GM12878 (cell line): ENCODE results near the gene INPP4B. TPM values are rescaled to one million over a fixed set of nuclear protein-coding genes. Genes with fewer than 3 reads are reported as not detected.

Source experiments
- ATAC-seq: fragments of 200-7000 bp; cut with Tn5 transposase; 3 replicates; pipeline ENCODE4 v1.9.1; 2020; ENCODE audit warnings: mild to moderate bottlenecking, moderate library complexity
- BruUV-seq: library from RNA; stranded (reverse); fragments of 400-500 nt; replicated peaks from 2 replicates; lab custom pipeline; 2021; lab: Mats Ljungman, UMichigan
- CTCF ChIA-PET: fragments of 300-600 bp; sonication (Branson Sonifier 250); formaldehyde crosslinking; extraction: SDS; loops from one replicate; lab custom pipeline; 2021; ENCODE audit warnings: inconsistent platforms; lab: Yijun Ruan, JAX
- POLR2A ChIA-PET: fragments of 350-600 bp; formaldehyde crosslinking; extraction: SDS; loops from one replicate; lab custom pipeline; 2021; ENCODE audit warnings: inconsistent platforms; lab: Charles Lee
- RAD21 ChIA-PET: fragments of 300-600 bp; sonication (Branson Sonifier 250); formaldehyde crosslinking; loops from one replicate; lab custom pipeline; 2023; ENCODE audit warnings: antibody characterized with exemption; ENCODE audit not compliant: unreplicated experiment; lab: Charles Lee
- SMC1A ChIA-PET: fragments of 300-600 bp; sonication (Branson Sonifier 250); formaldehyde crosslinking; loops from one replicate; lab custom pipeline; 2023; ENCODE audit not compliant: unreplicated experiment, uncharacterized antibody; lab: Charles Lee
- DNase-seq: peaks from one replicate; pipeline ENCODE4 v3.0.0-alpha.2; 2011; ENCODE audit warnings: low read depth, low spot score
- FAIRE-seq: peaks from 3 replicates; lab custom pipeline; 2011; peaks lifted over from hg19 to GRCh38; lab: Jason Lieb, UNC
- H2AFZ ChIP-seq: 2 replicates; pipeline ENCODE4 v1.6.0; 2011; ENCODE audit warnings: low read depth, low read length, control low read depth; ENCODE audit not compliant: control insufficient read depth
- H3K27ac ChIP-seq: 2 replicates; pipeline ENCODE4 v1.5.1; 2011; ENCODE audit warnings: control low read depth; ENCODE audit not compliant: control insufficient read depth, insufficient read depth
- H3K27me3 ChIP-seq, 2 experiments: replicated peaks in 1 of 2; 2 replicates each; pipeline versions ENCODE4 v1.6.0 to v1.6.1; 2011; ENCODE audit warnings: low read length in 1 of 2; ENCODE audit not compliant: control insufficient read depth in 2 of 2, insufficient read depth in 2 of 2
- H3K36me3 ChIP-seq, 2 experiments: 2 replicates each; pipeline ENCODE4 v1.5.1; 2011; ENCODE audit warnings: low read length in 1 of 2; ENCODE audit not compliant: control insufficient read depth in 2 of 2, insufficient read depth in 2 of 2
- H3K4me1 ChIP-seq: 2 replicates; pipeline ENCODE4 v1.6.1; 2011; ENCODE audit warnings: mild to moderate bottlenecking, low read length, moderate library complexity, mixed read lengths; ENCODE audit not compliant: control insufficient read depth, insufficient read depth
- H3K4me2 ChIP-seq: 2 replicates; pipeline ENCODE4 v1.6.0; 2011; ENCODE audit warnings: control low read depth; ENCODE audit not compliant: control insufficient read depth, insufficient read depth
- H3K4me3 ChIP-seq: fragments of 200-600 bp; sonication (generic); 2 replicates; pipeline ENCODE4 v1.5.1; 2016
- H3K79me2 ChIP-seq: 2 replicates; pipeline ENCODE4 v1.6.0; 2011; ENCODE audit warnings: low read length; ENCODE audit not compliant: control insufficient read depth, insufficient read depth
- H3K9ac ChIP-seq: 2 replicates; pipeline ENCODE4 v1.8.0; 2011; ENCODE audit warnings: low read length, control low read depth, mixed read lengths; ENCODE audit not compliant: control insufficient read depth, insufficient read depth
- H3K9me3 ChIP-seq: replicated peaks from 3 replicates; pipeline ENCODE4 v1.5.1; 2011; ENCODE audit warnings: mild to moderate bottlenecking, low read length; ENCODE audit not compliant: control insufficient read depth, insufficient read depth
- H4K20me1 ChIP-seq: 2 replicates; pipeline ENCODE4 v1.6.0; 2011; ENCODE audit not compliant: control insufficient read depth, insufficient read depth
- BRCA1 ChIP-seq: IDR thresholded peaks from 2 replicates; pipeline ENCODE4 v1.6.1; 2011; ENCODE audit warnings: low read depth, low read length, improper control_type of control experiment
- FOXK2 ChIP-seq: fragments of 450-650 bp; IDR thresholded peaks from 2 replicates; pipeline ENCODE4 v1.6.1; 2017; ENCODE audit warnings: mild to moderate bottlenecking, moderate library complexity
- IKZF1 ChIP-seq: fragments of 450-650 bp; conservative IDR thresholded peaks from 2 replicates; pipeline ENCODE4 v1.6.1; 2017; ENCODE audit warnings: antibody characterized with exemption, mild to moderate bottlenecking
- IKZF2 ChIP-seq, 2 experiments: fragments of 450-650 bp; IDR thresholded peaks; 2 replicates each; pipeline ENCODE4 v1.6.1; 2017; ENCODE audit warnings: mild to moderate bottlenecking in 2 of 2, moderate library complexity in 2 of 2
- LARP7 ChIP-seq: fragments of 450-650 bp; IDR thresholded peaks from 2 replicates; pipeline ENCODE4 v1.6.1; 2017; ENCODE audit warnings: mild to moderate bottlenecking
- MTA2 ChIP-seq: fragments of 450-650 bp; IDR thresholded peaks from 2 replicates; pipeline ENCODE4 v1.6.1; 2016; ENCODE audit warnings: low read depth, mild to moderate bottlenecking, moderate library complexity
- MYB ChIP-seq: fragments of 150-350 bp; IDR thresholded peaks from 2 replicates; pipeline ENCODE4 v1.6.1; 2014; ENCODE audit warnings: mild to moderate bottlenecking, low read depth, low read length, borderline replicate concordance
- POLR2AphosphoS2 ChIP-seq: IDR thresholded peaks from 2 replicates; pipeline ENCODE4 v1.6.1; 2011; ENCODE audit warnings: low read depth, mild to moderate bottlenecking, low read length, improper control_type of control experiment, moderate library complexity
- SIX5 ChIP-seq: IDR thresholded peaks from 2 replicates; pipeline ENCODE4 v1.6.1; 2011; ENCODE audit warnings: mild to moderate bottlenecking, low read depth, low read length, moderate library complexity; ENCODE audit not compliant: severe bottlenecking
- SMC3 ChIP-seq: IDR thresholded peaks from 2 replicates; pipeline ENCODE4 v1.6.1; 2011; ENCODE audit warnings: low read length, improper control_type of control experiment, borderline replicate concordance
- SPI1 ChIP-seq: IDR thresholded peaks from 2 replicates; pipeline ENCODE4 v1.6.1; 2011; ENCODE audit warnings: low read depth, mild to moderate bottlenecking, low read length, moderate library complexity, borderline replicate concordance; ENCODE audit not compliant: insufficient read depth
- USF1 ChIP-seq: IDR thresholded peaks from 2 replicates; pipeline ENCODE4 v1.6.1; 2011; ENCODE audit warnings: borderline replicate concordance, low read depth, mild to moderate bottlenecking, moderate library complexity, mixed read lengths, low read length; ENCODE audit not compliant: insufficient read depth; ENCODE audit errors: extremely low read length
- in situ Hi-C: fragments of 300-500 bp; cut with MboI; formaldehyde crosslinking; loops from 9 replicates; pipeline ENCODE4 v1.14.3; 2018; ENCODE audit warnings: mixed read lengths
- intact Hi-C: fragments of 100-400 bp; cut with micrococcal nuclease; formaldehyde crosslinking; loops from one replicate; pipeline ENCODE4 v1.14.2; 2022; ENCODE audit not compliant: unreplicated experiment
- polyA plus RNA-seq, 11 experiments: library from polyadenylated mRNA; depleted of rRNA in 4 of 11; unstranded in 6 of 11; stranded (reverse) in 5 of 11; fragments of >200 nt; fragmentation: Nextera tagmentation in 4 of 11; fragmentation: Illumina TruSeq in 1 of 11; extraction: Ambion mirVana in 4 of 11; extraction: Trizol in 1 of 11; gene quantifications; 1 replicate in 1 of 11; 2 replicates in 10 of 11; pipeline versions ENCODE4 v1.2.1 to v1.2.3, GENCODE V29; 2011 to 2016; ENCODE audit warnings: inconsistent platforms in 2 of 11, missing spikeins in 2 of 11, low read depth in 1 of 11
- total RNA-seq, 4 experiments: library from RNA; depleted of rRNA in 3 of 4; stranded (reverse); fragments of >200 nt in 3 of 4; fragmentation: Illumina TruSeq in 1 of 4; extraction: Trizol in 1 of 4; gene quantifications; 2 replicates each; pipeline versions ENCODE4 v1.2.1 to v1.2.3, GENCODE V29; 2013 to 2021
- TF ChIP-seq, protein P1 (sequence below): IDR thresholded peaks from 2 replicates; pipeline ENCODE4 v1.6.1; 2012; ENCODE audit warnings: mild to moderate bottlenecking, low read depth, low read length
- TF ChIP-seq, protein P2 (sequence below): fragments of 450-650 bp; IDR thresholded peaks from 2 replicates; pipeline ENCODE4 v1.6.1; 2017; ENCODE audit warnings: low read depth, mild to moderate bottlenecking, moderate library complexity

The INPP4B gene
- total and polyA plus RNA-seq, 10 of the 15 experiments (the other 5 are each of a cell fraction or from before 2014, with no cell fraction given) = 0.53 to 11.2 (median 0.95) TPM

DNA sequence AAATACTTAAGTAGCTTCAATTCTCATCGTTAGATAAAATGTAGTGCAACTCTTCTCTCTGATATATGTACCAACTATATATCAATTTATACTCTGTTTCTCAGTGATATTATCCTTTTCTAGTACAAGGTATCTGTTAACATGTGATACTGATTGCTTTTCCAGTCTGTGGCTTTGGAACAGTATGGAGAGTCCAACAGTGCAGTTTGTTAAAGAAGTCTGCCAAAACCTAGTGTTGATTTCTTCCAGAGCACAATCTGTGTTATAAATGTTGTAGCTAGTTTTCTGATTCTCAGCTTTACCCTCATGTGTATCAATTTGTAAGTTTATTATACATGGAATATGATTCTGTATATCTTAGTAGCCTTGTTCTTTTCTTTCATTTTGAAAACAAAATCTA is 744.7 kb downstream of the INPP4B start (continued):
- TF ChIP-seq, protein P1, sequence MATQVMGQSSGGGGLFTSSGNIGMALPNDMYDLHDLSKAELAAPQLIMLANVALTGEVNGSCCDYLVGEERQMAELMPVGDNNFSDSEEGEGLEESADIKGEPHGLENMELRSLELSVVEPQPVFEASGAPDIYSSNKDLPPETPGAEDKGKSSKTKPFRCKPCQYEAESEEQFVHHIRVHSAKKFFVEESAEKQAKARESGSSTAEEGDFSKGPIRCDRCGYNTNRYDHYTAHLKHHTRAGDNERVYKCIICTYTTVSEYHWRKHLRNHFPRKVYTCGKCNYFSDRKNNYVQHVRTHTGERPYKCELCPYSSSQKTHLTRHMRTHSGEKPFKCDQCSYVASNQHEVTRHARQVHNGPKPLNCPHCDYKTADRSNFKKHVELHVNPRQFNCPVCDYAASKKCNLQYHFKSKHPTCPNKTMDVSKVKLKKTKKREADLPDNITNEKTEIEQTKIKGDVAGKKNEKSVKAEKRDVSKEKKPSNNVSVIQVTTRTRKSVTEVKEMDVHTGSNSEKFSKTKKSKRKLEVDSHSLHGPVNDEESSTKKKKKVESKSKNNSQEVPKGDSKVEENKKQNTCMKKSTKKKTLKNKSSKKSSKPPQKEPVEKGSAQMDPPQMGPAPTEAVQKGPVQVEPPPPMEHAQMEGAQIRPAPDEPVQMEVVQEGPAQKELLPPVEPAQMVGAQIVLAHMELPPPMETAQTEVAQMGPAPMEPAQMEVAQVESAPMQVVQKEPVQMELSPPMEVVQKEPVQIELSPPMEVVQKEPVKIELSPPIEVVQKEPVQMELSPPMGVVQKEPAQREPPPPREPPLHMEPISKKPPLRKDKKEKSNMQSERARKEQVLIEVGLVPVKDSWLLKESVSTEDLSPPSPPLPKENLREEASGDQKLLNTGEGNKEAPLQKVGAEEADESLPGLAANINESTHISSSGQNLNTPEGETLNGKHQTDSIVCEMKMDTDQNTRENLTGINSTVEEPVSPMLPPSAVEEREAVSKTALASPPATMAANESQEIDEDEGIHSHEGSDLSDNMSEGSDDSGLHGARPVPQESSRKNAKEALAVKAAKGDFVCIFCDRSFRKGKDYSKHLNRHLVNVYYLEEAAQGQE = no peak
- TF ChIP-seq, protein P2, sequence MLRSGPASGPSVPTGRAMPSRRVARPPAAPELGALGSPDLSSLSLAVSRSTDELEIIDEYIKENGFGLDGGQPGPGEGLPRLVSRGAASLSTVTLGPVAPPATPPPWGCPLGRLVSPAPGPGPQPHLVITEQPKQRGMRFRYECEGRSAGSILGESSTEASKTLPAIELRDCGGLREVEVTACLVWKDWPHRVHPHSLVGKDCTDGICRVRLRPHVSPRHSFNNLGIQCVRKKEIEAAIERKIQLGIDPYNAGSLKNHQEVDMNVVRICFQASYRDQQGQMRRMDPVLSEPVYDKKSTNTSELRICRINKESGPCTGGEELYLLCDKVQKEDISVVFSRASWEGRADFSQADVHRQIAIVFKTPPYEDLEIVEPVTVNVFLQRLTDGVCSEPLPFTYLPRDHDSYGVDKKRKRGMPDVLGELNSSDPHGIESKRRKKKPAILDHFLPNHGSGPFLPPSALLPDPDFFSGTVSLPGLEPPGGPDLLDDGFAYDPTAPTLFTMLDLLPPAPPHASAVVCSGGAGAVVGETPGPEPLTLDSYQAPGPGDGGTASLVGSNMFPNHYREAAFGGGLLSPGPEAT = no peak
- TF ChIP-seq SMC3 (no peak), POLR2AphosphoS2 (no peak)

DNA sequence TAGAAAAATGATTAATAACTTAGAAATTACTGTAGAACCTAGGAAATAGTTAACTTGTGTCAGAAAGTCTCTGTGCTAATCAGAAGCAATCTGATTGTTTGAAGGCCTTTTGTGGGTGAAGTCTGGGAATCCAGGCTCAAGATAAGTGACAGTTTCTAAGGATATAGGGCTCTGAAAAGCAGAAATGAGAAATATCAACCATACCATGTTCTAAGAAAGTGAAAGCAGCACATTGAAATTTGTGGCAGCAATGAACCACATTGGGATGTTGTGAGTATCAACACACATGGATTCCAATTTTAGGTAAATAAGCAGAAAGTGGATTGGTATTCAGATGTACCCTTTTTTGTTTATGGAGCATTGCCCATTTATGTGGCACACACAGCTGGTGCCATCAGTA is 745.2 kb downstream of the INPP4B start:
- BruUV-seq = no TSS peak
- POLR2A ChIA-PET = no interaction called here
- H3K36me3 ChIP-seq = no peaks in the 10 kb centered on the region
- ATAC-seq (peak; percentile 55), FAIRE-seq (no peak), DNase-seq (no peak)
- TF ChIP-seq BRCA1 = no peak
- no peak for TF ChIP-seq MYB
- peak; percentile 49 to 54; a peak in 2 of 4 replicates for TF ChIP-seq IKZF2 (IDR thresholded peaks at IDR 0.05)
- peak; percentile 27; the same call in 1 of the 2 replicates for TF ChIP-seq SPI1
- peak; percentile 27; the same call in 1 of the 2 replicates for TF ChIP-seq MTA2
- TF ChIP-seq FOXK2 = no peak
- peak; percentile 58 for TF ChIP-seq IKZF1
- no peak for TF ChIP-seq LARP7
- TF ChIP-seq USF1 = no peak
- no peak for TF ChIP-seq SIX5
- no peaks in the 10 kb centered on the region for H3K27me3 ChIP-seq
- no peak overlapping the region for H3K27ac ChIP-seq
- intact Hi-C loops = no loop called here
- in situ Hi-C loops = no loop called here
- H3K4me3 ChIP-seq = no peak overlapping the region
- no peak overlapping the region for H2AFZ ChIP-seq
- H3K9ac ChIP-seq = no peak overlapping the region
- no peaks in the 10 kb centered on the region for H3K4me1 ChIP-seq
- no peaks in the 10 kb centered on the region for H3K9me3 ChIP-seq
- no peaks in the 10 kb centered on the region for H3K79me2 ChIP-seq
- CTCF ChIA-PET = interaction anchor here (0.6 to 0.9 kb wide), 2 partner anchors 173 to 326 kb away, joined by 4 read pairs; no protein-coding TSS in a partner anchor
- RAD21 ChIA-PET = interaction anchor here (1.0 kb wide), 1 partner anchor 49 kb away, joined by 3 read pairs; no protein-coding TSS in a partner anchor
- no peaks in the 10 kb centered on the region for H4K20me1 ChIP-seq
- SMC1A ChIA-PET = interaction anchor here (0.9 kb wide), 1 partner anchor 159 kb away, joined by 3 read pairs; no protein-coding TSS in a partner anchor
- no peak overlapping the region for H3K4me2 ChIP-seq
